GM21528 (cell line): ENCODE data around the gene AKR1C2.
"Not testable (repeated sequence)": the region's sequence is repeated elsewhere in the genome, so short reads cannot be mapped to it uniquely, and the experiment has no call there.

Experiments
- ATAC-seq: cut with Tn5 transposase; IDR thresholded peaks from one replicate; pipeline ENCODE4 v1.9.1; 2021; ENCODE audit warnings: mild to moderate bottlenecking, moderate library complexity; ENCODE audit not compliant: unreplicated experiment, low FRiP score

Gene AKR1C2

DNA sequence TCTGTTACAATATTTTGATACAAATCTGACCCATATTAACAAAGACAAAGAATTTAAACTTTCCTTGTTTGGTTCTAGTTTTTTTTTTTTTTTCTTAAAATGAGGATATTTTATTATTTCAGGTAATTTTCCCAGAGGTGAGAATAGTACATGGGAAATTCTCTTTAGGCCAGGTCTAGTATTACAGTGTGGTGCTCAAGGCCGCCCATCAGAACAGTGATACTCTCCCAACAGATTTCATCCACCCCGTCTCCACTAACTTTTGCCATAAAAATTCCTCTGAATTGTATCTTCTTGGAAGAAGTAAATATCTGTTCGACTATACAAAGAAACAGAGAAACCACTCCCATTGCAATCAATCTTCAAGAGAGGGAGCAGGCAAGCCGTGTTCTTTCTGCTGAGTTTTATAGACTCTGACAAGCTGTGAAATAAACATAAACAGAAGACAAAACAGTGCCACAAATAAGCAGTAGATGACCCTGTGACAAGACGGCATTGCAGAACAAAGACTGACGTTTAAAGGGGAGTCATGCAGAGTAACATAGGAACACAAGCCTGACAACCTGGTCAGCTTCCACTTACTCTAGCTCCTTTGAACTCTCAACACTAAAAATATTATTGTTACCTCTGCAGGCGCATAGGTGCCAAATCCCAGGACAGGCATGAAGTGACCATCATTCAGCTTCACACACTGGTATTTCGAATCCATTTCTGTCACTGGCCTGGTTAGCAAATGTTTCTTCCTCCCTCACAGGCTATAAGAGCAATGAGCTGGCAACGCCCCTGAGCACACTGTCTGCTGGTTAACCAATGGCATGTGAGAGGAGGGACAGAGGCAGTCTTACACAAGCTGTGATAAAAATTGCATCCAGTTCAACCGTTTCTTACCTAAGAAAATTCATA is at the start of gene AKR1C2:
TSS of gene AKR1C2 (minus strand) at position 731 of the 903 bp plus-strand sequence. CDS start at position 709, 22 bp downstream.
- not testable (repeated sequence) for ATAC-seq

- ATAC-seq = not testable (repeated sequence)
Measured at GRCh38 chr10:5052951-5053500, 49.4 kb upstream of the AKR1C2 start.

DNA sequence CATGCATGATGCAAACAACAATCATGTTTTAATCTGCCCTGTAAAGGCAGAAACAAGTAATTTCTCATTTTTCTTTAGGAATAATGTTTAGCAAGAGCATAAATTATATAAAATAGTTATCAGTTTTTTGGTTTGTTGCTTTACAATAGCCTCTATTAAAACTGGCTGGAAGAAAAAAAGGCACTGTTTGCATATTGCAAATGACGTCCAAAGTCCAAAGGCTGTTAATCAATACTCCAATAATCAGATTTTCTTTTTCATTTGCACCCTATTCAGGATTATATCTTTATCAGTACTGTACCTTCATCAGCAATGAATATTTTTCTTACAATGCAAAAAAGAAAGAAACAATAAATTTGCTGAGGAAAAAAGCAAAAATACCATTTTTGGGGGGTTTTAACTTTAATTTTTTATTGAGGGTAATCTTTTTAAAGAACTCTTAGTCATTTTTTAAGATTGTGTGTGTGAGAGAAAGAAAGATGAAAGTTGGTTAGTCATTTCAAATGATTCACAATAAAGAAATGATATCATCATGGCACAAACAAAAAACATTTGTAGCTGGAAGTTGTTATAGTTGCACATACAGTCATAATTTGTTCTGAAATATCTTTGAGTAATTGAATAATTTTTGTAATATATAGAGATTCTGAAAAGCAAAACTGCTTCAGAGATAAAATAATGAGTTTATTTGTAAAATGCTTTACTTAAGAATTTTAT is 44.4 kb upstream of the AKR1C2 start:
- no peak for ATAC-seq

DNA sequence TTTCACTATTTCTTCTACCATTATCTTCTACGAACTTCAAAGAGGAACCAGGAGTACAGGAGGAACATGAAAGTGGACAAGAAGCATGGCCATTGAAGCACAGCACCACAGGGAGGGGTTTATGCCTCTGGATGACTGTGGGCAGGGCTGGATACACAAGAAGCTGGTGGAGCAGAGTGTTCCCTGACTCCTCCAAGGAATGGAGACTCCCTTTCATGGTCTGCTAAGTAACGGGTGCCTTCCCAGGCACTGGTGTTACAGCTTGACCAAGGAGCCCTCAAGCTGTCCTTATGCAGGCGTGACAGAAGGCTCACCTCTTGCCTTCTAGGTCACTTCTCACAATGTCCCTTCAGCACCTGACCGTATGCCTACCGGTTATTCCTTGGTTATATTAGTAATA is 43.4 kb upstream of the AKR1C2 start:
- ATAC-seq = not testable (repeated sequence)

GRCh38 chr10:5046410-5046809 is 42.8 kb upstream of the AKR1C2 start:
- no peak for ATAC-seq

GRCh38 chr10:5045095-5045494 is 41.4 kb upstream of the AKR1C2 start:
- no peak for ATAC-seq

- no peak for ATAC-seq
Measured at GRCh38 chr10:5043716-5044115, 40.1 kb upstream of the AKR1C2 start.

DNA sequence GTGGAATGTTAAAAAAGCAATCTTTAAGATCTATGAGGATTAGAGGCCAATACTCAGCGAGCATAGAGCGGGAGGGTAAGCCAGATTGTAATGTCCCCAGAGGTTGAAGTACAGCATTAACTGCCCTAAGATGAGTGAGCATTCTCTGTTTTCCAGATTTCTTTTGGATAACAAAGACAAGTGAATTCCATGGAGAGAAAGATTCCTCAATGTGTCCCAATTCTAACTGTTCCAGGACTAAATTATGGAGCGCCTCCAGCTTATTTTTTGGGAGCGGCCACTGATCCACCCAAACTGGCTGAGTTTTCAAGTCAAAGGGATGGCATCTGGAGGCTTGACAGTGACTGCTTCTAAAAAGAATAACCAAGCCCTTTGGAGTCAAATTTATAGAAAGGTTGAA is 39.3 kb upstream of the AKR1C2 start:
- ATAC-seq = no peak

GRCh38 chr10:5041471-5042023 is 37.9 kb upstream of the AKR1C2 start:
- ATAC-seq = no peak

- no peak for ATAC-seq
Measured at GRCh38 chr10:5040781-5041470, 37.3 kb upstream of the AKR1C2 start.

DNA sequence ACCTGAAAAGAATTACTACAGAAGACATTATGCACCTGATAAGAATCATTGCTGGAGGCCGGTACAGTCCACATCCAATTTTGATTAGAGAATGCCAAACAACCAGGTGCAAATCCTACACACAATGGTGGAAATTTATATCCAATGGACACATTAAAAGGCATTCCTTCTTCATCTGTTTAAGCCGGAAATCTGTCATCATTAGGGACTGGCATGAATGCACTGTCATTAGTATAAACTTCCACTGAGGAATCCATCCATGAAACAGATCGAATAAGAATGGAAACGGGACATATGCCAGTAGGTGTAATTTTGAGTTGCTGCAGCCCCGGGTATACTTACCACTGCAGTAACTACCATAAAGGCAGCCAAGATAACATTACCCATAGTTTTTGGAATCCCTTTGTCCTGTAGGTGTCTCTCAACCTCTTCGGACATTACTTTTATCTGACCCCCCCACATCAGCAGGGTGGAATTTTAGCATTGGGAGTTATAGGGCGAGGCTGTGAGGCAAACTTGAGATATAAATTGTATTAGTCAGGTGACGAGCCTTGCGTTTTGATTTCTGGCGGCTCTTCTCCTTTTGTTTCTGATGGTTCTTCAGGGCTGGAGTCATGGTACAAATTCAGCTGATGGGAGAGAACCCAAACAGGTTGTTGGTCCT is 36.5 kb upstream of the AKR1C2 start:
- ATAC-seq = no peak

DNA sequence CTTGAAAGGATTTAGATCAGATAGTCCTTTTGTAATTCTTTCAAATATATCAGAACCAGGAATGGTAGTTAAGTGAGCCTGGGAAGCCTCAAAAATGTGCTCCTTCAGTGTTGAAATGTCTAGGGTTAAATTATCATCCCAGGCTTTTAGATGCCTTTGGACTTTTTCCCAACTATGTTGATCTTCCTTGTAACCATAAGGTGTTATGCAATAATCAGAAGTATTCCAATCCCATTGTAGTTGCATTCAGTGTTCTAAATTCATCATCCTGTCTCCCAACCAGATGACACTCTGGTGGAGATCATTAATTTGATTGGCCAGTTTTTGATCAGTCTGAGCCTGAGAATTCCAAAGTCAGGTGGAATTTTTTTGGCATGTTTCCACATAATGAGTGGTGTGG is 35.1 kb upstream of the AKR1C2 start:
- ATAC-seq = no peak

DNA sequence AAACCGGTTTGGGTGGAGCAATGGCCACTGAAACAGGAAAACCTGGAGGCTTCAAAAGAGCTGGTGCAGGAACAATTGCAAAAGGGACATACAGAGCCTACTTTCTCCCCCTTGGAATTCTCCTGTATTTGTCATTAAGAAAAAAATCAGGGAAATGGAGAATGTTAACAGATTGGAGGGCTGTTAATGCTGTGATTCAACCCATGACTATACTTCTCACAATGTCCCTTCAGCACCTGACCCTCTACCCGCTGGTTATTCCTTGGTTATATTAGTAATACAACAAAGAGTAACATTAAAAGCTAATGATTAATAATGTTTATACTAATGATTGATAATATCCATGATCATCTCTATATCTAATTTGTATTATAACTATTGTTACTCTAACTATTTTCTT is 34.4 kb upstream of the AKR1C2 start:
- no peak for ATAC-seq

- no peak for ATAC-seq
Measured at GRCh38 chr10:5036511-5036910, 32.9 kb upstream of the AKR1C2 start.

DNA sequence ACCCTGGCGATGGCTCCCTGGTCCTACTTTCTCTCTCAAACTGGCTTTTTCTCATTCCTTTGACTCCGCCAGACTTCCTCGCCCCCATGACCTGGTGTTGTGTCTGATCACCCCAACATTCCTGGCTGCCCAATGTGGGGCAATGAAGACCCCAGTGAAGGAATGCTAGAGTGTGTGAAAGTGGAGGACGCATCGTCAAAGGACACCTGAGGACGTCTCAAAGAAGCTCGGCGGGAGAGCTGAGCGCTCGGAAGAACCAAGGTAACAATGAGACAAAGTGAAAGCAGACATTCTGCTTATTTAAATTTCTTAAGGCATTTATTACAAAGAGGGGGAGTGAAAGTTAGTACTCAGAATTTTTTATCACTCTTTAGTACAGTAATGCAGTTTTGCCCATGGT is 31.7 kb upstream of the AKR1C2 start:
- no peak for ATAC-seq

- ATAC-seq = no peak
Measured at GRCh38 chr10:5034588-5034987, 30.9 kb upstream of the AKR1C2 start.

DNA sequence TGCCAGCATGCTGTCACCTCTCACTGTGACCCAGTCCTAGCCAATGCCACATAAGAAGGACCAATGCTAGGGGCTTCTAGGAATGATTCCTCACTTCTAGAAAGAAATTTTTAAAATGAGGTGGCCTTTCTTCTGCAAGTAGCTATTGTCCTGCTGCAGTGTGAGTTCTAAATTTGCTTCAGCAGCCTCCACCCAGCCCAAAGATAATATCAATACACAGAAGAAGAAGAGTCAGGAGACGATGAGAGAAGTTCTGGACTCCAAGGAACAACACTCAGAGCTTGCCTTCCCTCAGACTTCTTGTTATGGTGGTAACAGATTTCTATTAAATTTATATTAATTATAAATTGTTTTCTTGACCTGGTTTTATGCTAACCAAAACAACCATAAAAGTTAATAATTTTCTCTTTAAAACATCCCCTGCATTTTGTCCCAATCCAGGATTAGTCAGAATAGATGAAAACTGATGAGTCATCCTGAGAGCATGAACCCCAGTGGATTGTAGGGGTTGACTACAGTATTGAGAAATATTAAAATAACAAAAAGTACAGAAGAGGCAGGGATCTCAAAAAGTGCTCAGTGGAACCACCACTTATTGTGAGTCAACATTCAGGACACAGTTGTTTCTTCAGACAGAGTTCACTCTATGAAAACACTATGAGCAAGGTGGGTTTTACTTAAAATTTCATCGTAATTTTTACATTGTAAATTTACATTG is 29.6 kb upstream of the AKR1C2 start:
- no peak for ATAC-seq

DNA sequence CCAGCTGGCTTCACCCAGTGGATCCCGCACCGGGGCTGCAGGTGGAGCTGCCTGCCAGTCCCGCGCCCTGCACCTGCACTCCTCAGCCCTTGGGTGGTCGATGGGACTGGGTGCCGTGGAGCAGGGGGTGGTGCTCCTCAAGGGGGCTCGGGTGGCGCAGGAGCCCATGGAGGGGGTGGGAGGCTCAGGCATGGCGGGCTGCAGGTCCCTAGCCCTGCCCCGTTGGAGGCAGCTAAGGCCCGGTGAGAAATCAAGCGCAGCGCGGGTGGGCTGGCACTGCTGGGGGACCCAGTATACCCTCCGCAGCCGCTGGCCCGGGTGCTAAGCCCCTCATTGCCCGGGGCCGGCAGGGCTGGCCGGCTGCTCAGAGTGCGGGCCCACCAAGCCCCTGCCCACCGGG is 28.8 kb upstream of the AKR1C2 start:
- ATAC-seq = not testable (repeated sequence)

DNA sequence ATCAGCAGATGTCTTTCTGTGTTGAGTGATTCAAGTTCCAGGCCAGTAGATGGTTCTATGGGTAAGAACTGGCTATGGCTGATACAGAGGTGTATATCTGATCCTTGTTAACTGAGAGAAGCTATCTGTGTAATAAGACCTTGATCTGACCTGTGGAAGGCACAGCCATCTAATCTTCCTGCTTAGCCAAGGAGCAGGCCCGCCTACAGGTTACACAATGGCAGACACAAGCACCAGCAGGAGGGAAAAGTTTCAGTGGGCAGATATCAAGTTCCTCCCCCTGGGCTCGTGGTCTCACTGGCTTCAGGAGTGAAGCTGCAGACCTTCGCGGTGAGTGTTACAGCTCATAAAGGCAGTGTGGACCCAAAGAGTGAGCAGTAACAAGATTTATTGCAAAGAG is 27.9 kb upstream of the AKR1C2 start:
- ATAC-seq = not testable (repeated sequence)
